ENCODE results near the gene FAM135A.

Gene FAM135A

GRCh38 chr6:70380771-70381416, 32.4 kb upstream of the FAM135A start:
- Histone ChIP-seq H3K9ac (ENCODE audit: low read length) (no peak overlapping the region), H3K27ac (ENCODE audit: low read depth, low read length) (no peak overlapping the region), H3K4me3 (ENCODE audit: low read depth in 1 of 2, low read length in 2 of 2) (no peak overlapping the region), H3K4me1 (ENCODE audit: insufficient read depth, low read length) (no peaks in the 10 kb centered on the region), H3K36me3 (ENCODE audit: insufficient read depth, low read length) (no peaks in the 10 kb centered on the region), H3K9me3 (ENCODE audit: low read length) (no peaks in the 10 kb centered on the region), H3K27me3 (ENCODE audit: control insufficient read depth in 1 of 2, insufficient read depth in 2 of 2, low read length in 2 of 2) (no peaks in the 10 kb centered on the region)

- no peaks in the 10 kb centered on the region for H3K27me3 ChIP-seq (ENCODE audit: control insufficient read depth in 1 of 2, insufficient read depth in 2 of 2, low read length in 2 of 2)
- H3K36me3 ChIP-seq (ENCODE audit: insufficient read depth, low read length) = no peaks in the 10 kb centered on the region
- H3K9ac ChIP-seq (ENCODE audit: low read length) = no peak overlapping the region
- no peaks in the 10 kb centered on the region for H3K9me3 ChIP-seq (ENCODE audit: low read length)
- no peak overlapping the region for H3K4me3 ChIP-seq (ENCODE audit: low read depth in 1 of 2, low read length in 2 of 2)
- H3K27ac ChIP-seq (ENCODE audit: low read depth, low read length) = no peak overlapping the region
- H3K4me1 ChIP-seq (ENCODE audit: insufficient read depth, low read length) = no peaks in the 10 kb centered on the region
Observed at GRCh38 chr6:70381417-70381782, 31.9 kb upstream of the FAM135A start.

- Histone ChIP-seq H3K4me3 (ENCODE audit: low read depth in 1 of 2, low read length in 2 of 2) (no peak overlapping the region), H3K27ac (ENCODE audit: low read depth, low read length) (no peak overlapping the region), H3K36me3 (ENCODE audit: insufficient read depth, low read length) (no peaks in the 10 kb centered on the region), H3K4me1 (ENCODE audit: insufficient read depth, low read length) (no peaks in the 10 kb centered on the region), H3K9ac (ENCODE audit: low read length) (no peak overlapping the region), H3K27me3 (ENCODE audit: control insufficient read depth in 1 of 2, insufficient read depth in 2 of 2, low read length in 2 of 2) (no peaks in the 10 kb centered on the region), H3K9me3 (ENCODE audit: low read length) (no peaks in the 10 kb centered on the region)
Observed at GRCh38 chr6:70385901-70386300, 27.4 kb upstream of the FAM135A start.

- Histone ChIP-seq H3K4me1 (ENCODE audit: insufficient read depth, low read length) (no peaks in the 10 kb centered on the region), H3K27me3 (ENCODE audit: control insufficient read depth in 1 of 2, insufficient read depth in 2 of 2, low read length in 2 of 2) (no peaks in the 10 kb centered on the region), H3K9ac (ENCODE audit: low read length) (no peak overlapping the region), H3K9me3 (ENCODE audit: low read length) (no peaks in the 10 kb centered on the region), H3K36me3 (ENCODE audit: insufficient read depth, low read length) (no peaks in the 10 kb centered on the region), H3K4me3 (ENCODE audit: low read depth in 1 of 2, low read length in 2 of 2) (no peak overlapping the region), H3K27ac (ENCODE audit: low read depth, low read length) (no peak overlapping the region)
Observed at GRCh38 chr6:70388814-70389213, 24.5 kb upstream of the FAM135A start.

GRCh38 chr6:70389261-70389660, 24.0 kb upstream of the FAM135A start:
- Histone ChIP-seq H3K4me3 (ENCODE audit: low read depth in 1 of 2, low read length in 2 of 2) (no peak overlapping the region), H3K27me3 (ENCODE audit: control insufficient read depth in 1 of 2, insufficient read depth in 2 of 2, low read length in 2 of 2) (no peaks in the 10 kb centered on the region), H3K4me1 (ENCODE audit: insufficient read depth, low read length) (no peaks in the 10 kb centered on the region), H3K27ac (ENCODE audit: low read depth, low read length) (no peak overlapping the region), H3K9ac (ENCODE audit: low read length) (no peak overlapping the region), H3K9me3 (ENCODE audit: low read length) (no peaks in the 10 kb centered on the region), H3K36me3 (ENCODE audit: insufficient read depth, low read length) (no peaks in the 10 kb centered on the region)

- no peaks in the 10 kb centered on the region for H3K9me3 ChIP-seq (ENCODE audit: low read length)
- no peaks in the 10 kb centered on the region for H3K27me3 ChIP-seq (ENCODE audit: control insufficient read depth in 1 of 2, insufficient read depth in 2 of 2, low read length in 2 of 2)
Observed at GRCh38 chr6:70390067-70390466, 23.2 kb upstream of the FAM135A start.

GRCh38 chr6:70391492-70391891, 21.8 kb upstream of the FAM135A start:
- no peak overlapping the region for H3K9ac ChIP-seq (ENCODE audit: low read length)
- H3K27me3 ChIP-seq (ENCODE audit: control insufficient read depth in 1 of 2, insufficient read depth in 2 of 2, low read length in 2 of 2) = no peaks in the 10 kb centered on the region
- H3K9me3 ChIP-seq (ENCODE audit: low read length) = no peaks in the 10 kb centered on the region
- H3K27ac ChIP-seq (ENCODE audit: low read depth, low read length) = no peak overlapping the region
- H3K4me1 ChIP-seq (ENCODE audit: insufficient read depth, low read length) = no peaks in the 10 kb centered on the region
- H3K4me3 ChIP-seq (ENCODE audit: low read depth in 1 of 2, low read length in 2 of 2) = no peak overlapping the region
- H3K36me3 ChIP-seq (ENCODE audit: insufficient read depth, low read length) = no peaks in the 10 kb centered on the region

More at GRCh38 chr6:70390067-70390466, 23.2 kb upstream of the FAM135A start:
- no peaks in the 10 kb centered on the region for H3K36me3 ChIP-seq (ENCODE audit: insufficient read depth, low read length)
- H3K9ac ChIP-seq (ENCODE audit: low read length) = no peak overlapping the region
- no peak overlapping the region for H3K4me3 ChIP-seq (ENCODE audit: low read depth in 1 of 2, low read length in 2 of 2)
- no peaks in the 10 kb centered on the region for H3K4me1 ChIP-seq (ENCODE audit: insufficient read depth, low read length)
- H3K27ac ChIP-seq (ENCODE audit: low read depth, low read length) = no peak overlapping the region

- no peaks in the 10 kb centered on the region for H3K9me3 ChIP-seq (ENCODE audit: low read length)
- no peak overlapping the region for H3K4me3 ChIP-seq (ENCODE audit: low read depth in 1 of 2, low read length in 2 of 2)
- H3K27me3 ChIP-seq (ENCODE audit: control insufficient read depth in 1 of 2, insufficient read depth in 2 of 2, low read length in 2 of 2) = no peaks in the 10 kb centered on the region
- no peak overlapping the region for H3K9ac ChIP-seq (ENCODE audit: low read length)
- H3K27ac ChIP-seq (ENCODE audit: low read depth, low read length) = no peak overlapping the region
- H3K36me3 ChIP-seq (ENCODE audit: insufficient read depth, low read length) = no peaks in the 10 kb centered on the region
- no peaks in the 10 kb centered on the region for H3K4me1 ChIP-seq (ENCODE audit: insufficient read depth, low read length)
Observed at GRCh38 chr6:70394518-70395300, 18.6 kb upstream of the FAM135A start.

- no peak overlapping the region for H3K4me3 ChIP-seq (ENCODE audit: low read depth in 1 of 2, low read length in 2 of 2)
- no peaks in the 10 kb centered on the region for H3K9me3 ChIP-seq (ENCODE audit: low read length)
- H3K27ac ChIP-seq (ENCODE audit: low read depth, low read length) = no peak overlapping the region
- H3K27me3 ChIP-seq (ENCODE audit: control insufficient read depth in 1 of 2, insufficient read depth in 2 of 2, low read length in 2 of 2) = no peaks in the 10 kb centered on the region
- H3K4me1 ChIP-seq (ENCODE audit: insufficient read depth, low read length) = no peaks in the 10 kb centered on the region
- no peak overlapping the region for H3K9ac ChIP-seq (ENCODE audit: low read length)
- no peaks in the 10 kb centered on the region for H3K36me3 ChIP-seq (ENCODE audit: insufficient read depth, low read length)
Observed at GRCh38 chr6:70395301-70395672, 18.0 kb upstream of the FAM135A start.

- no peaks in the 10 kb centered on the region for H3K4me1 ChIP-seq (ENCODE audit: insufficient read depth, low read length)
- no peak overlapping the region for H3K4me3 ChIP-seq (ENCODE audit: low read depth in 1 of 2, low read length in 2 of 2)
- no peaks in the 10 kb centered on the region for H3K9me3 ChIP-seq (ENCODE audit: low read length)
- H3K27ac ChIP-seq (ENCODE audit: low read depth, low read length) = no peak overlapping the region
- no peak overlapping the region for H3K9ac ChIP-seq (ENCODE audit: low read length)
- H3K36me3 ChIP-seq (ENCODE audit: insufficient read depth, low read length) = no peaks in the 10 kb centered on the region
- H3K27me3 ChIP-seq (ENCODE audit: control insufficient read depth in 1 of 2, insufficient read depth in 2 of 2, low read length in 2 of 2) = no peaks in the 10 kb centered on the region
Observed at GRCh38 chr6:70396163-70396562, 17.1 kb upstream of the FAM135A start.

- H3K27ac ChIP-seq (ENCODE audit: low read depth, low read length) = no peak overlapping the region
Observed at GRCh38 chr6:70396796-70397729, 16.2 kb upstream of the FAM135A start.

More at GRCh38 chr6:70396796-70397729, 16.2 kb upstream of the FAM135A start:
- Histone ChIP-seq H3K9me3 (ENCODE audit: low read length) (no peaks in the 10 kb centered on the region), H3K9ac (ENCODE audit: low read length) (no peak overlapping the region), H3K27me3 (ENCODE audit: control insufficient read depth in 1 of 2, insufficient read depth in 2 of 2, low read length in 2 of 2) (no peaks in the 10 kb centered on the region), H3K36me3 (ENCODE audit: insufficient read depth, low read length) (no peaks in the 10 kb centered on the region), H3K4me1 (ENCODE audit: insufficient read depth, low read length) (no peaks in the 10 kb centered on the region), H3K4me3 (ENCODE audit: low read depth in 1 of 2, low read length in 2 of 2) (no peak overlapping the region)

All from muscle layer of colon (tissue), 2 donors.